Activated CD8-positive, alpha-beta memory T cell treated with anti-CD3 and anti-CD28 coated beads, Interleukin-2, amount 50 U/mL, for 4 hours (primary cell): ENCODE results near the gene ATF6.

Experiments
- DNase-seq: peaks from one replicate; pipeline ENCODE4 v3.0.0-alpha.2; 2020

The ATF6 gene

DNA sequence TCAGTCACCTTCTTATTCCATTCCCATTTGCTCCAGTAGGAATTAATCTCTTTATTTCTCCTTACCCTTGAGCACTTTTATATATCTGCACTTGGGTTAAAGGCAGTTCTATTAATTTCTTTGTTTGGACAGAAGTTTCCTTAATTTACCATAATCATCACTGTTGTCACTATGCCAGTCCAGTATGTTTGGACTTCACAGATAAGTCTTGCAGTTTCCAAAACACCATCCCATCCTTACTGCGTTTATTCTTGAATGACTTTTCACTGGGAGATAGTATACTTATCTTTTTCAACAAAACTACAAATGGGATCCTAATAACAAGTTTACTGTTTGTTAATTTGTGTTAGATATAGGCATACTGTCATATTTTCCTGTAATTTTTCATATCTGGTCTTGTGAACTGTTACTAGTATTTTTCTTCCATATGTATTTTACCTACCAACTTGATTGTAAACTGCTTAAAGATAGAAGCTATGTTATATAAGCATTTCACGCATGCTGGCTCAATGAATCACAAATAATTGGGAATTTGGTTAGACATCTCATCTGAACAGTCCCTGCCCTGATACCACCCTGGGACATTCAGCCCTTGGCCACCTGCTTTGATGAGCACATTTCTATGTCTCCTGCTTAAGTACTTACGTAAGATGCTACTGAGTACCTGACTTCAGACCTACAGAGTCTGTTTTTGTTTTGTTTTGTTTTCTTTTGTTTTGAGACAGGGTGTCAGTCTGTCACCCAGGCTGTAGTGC lies 179.4 kb downstream of the ATF6 start:
- no peak for DNase-seq

DNA sequence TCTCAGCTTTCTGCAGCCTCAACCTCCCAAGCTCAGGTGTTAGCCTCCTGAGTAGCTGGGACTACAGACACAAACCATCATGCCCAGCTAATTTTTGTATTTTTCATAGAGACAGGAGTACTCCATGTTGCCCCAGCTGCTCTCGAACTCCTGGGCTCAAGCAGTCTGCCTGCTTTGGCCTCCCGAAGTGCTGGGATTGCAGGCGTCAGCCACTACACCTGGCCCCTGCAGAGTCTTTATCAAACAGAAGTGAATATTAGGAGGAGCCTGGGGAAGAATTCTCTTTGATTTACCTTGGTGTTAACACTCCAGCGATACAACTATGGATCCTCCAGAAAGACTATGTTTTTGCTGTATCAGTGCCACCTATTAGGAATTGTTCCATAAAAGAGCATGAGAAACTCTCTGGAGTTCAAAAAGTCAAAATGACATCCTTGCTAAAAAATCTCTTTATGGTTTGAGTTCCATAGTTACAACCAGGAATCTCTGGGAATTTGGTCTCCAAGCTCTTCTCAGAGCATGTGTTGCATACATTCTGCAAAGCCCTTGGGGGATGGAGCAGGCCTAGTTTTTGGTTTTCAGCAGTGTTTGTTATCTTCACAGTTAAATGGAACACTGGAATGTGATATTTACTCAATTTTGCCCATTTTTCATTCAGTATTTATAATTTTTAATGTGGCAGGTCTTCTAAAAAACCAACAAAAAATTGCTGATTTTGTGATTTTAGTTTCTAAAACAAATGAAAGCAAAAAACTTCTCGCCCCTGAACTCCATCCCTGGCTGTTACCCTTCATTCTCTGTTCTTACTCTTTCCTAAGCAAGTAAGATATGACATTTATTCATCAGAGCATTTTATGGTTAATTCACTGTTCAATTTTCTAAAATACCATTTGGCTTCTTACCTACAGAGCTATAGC lies 180.2 kb downstream of the ATF6 start:
- DNase-seq = no peak

DNA sequence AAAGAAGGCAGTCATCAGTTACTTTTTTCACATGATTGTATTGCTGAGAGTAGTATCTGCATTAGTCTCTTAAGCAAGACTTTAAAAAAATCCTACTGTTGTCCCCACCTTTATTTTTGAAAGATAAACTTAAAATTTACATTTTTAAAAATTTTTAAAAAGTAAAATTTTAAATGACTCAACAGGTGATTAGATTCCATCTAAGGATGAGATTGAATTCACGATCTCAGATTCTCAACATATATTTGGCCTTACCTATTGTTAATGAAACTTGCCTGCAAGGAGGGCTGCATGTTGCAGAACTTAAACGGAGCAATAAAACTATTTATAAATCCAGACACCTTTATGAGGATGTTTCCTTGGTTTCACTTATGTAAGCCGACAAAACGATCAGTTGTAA lies 182.3 kb downstream of the ATF6 start:
- no peak for DNase-seq

DNA sequence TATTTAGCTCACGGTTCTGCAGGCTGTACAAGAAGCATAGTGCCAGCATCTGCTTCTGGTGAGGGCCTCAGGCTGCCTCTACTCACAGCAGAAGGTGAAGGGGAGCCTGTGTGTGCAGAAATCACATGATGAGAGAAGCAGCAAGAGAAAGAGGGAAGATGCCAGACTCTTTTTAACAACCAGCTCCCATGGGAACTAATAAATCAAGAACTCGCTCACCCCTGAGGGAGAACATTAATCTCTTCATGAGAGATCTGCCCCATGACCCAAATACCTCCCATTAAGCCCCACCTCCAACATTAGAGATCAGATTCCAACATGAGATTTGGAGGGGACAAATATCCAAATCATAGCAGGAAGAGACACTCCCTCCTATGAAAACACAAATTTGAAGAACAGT lies 183.4 kb downstream of the ATF6 start:
- no peak for DNase-seq

DNA sequence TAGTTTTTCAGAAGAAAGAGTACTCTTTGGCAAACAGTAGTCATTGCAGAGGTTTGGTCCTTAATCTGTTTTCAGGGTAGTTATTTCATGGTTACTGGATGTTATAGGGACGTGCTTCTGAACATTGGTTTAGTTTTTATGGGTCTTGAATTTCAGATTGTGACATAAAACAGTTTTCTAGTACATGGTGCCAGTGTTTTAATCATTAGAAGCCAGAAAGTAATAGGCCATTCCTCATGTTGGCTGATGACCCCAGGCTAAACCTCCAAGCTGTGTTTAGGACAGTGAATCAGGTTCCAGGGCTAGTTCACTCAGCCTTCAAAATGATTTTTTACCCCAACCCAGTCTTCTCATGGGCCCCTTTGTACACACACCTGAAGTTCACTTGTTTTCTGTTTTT lies 184.3 kb downstream of the ATF6 start:
- DNase-seq = no peak

DNA sequence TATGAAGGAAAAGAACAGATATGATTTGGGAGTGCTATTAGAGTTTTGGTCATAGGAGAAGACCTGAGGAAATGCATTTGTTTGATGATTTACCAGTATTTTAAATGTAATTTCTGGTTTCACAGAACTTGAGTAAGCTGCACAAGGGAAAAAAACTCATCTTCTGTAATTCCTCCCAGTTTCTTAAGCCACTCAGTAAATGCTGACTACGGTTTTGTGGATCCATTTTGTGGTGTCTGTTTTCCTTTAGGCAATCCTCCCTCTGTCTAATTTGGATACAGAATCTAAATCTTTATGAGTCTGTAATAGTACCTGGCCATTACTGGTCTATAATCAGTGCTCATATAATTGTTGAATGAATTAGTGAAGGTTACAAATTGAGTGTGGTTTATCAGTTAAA lies 185.5 kb downstream of the ATF6 start:
- no peak for DNase-seq

DNA sequence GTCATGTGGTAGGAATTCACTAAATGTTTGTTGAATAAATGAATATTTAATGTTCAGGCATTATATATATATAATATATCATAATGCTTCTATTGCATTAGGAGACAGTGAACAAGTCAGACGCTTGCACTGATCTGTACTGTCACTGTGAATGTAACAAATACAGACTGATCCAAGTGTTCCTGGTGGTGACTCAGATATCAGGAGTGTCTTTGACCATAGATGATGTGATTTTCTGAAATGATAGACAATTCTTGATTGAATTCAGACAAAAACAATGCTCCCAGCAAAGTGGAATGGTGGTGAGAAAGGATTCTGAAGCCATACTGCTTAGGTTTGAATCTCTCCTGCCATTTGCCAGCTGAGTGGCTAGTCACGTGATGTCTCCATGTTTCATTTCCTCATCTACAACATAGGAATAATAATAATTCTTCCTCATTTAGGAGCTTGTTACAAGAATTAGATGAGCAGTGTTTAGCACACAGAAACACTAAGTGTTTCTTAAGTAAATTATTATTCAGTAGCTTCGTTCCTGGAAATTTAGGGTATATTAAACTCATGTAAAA lies 186.6 kb downstream of the ATF6 start:
- no peak for DNase-seq

DNA sequence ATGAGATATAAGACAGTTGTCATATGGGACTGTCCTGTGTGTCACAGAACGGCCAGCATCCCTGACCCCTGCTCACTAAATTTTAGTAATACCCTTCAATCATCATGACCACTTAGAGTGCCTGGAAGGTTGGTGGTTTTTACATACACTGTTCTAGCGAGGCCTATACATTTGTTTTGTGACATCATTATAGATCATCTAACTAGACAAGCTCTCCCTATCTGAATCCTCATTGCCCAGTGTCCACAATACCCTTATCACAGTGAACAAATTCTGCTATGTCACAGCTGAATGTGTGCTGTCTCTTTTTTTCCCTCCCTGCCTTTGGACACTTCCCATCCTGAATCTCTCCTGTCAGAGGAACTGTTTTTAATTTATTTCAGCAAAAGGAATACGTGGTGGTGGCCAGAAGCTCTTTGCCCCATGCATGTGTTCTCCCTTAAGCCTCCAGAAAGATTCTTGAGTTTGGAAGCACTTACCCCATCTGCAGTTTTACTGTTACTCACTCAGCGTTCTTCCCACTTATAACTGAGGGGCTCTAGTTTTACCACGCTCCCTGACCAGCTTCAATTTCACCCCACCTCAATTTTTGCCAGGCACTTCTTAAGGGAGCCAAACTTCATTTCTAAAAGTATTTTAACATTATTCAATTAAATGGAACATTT lies 187.3 kb downstream of the ATF6 start:
- no peak for DNase-seq

DNA sequence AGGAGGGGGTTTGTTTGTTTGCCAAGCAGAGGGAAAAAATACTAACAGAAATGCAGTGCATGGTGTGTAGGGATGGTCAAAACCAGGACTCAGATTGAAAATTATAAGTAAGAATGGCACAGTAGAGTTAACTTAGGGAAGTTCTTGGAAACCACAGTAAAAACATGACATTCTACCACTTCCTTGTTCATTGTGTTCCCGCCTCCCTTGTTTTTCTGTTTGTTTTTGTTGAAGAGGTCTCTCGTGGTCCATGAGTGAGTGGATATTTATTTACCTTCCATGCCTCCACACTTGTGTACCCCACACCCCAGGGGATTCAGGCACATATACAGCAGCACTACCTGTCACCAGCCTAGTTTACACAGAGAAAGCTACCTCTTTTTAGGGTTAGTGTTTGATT lies 187.9 kb downstream of the ATF6 start:
- DNase-seq = no peak

DNA sequence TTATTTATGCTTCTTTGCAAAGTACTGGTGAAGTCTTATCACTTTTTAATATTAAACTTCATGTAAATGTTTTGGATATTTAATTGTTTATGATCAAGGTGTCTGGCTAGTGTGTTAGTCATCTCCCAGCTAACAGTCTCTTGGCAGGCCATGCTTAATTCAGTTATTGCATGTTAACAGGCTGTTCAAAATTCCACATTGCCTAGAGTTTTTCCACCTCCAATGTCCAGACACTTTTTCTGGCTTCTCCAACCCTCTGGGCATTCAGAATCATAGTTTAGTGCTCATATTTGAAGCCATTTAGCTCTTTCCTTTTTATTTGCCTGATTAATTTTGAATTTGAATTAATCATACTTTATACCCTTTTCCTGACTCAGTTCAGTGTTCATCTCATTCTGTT lies 188.3 kb downstream of the ATF6 start:
- no peak for DNase-seq

DNA sequence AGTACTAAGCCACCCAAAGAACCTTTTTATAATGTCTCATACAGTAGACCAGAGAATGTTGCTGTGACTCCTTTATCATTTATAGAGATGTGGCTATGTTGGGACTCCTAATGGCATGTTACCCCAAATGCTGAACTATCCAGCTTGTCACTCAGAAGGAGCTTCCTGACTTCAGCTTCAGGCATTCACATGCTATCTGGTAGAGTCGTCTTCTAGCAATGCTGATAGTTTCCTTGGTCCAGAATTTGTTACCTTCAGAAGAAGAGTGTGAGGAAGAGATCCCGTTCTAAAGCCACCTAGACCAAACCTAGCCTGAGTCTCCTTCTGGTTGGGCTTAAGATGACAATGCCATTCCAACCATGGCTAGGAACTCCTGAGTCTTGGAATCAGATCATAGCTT lies 189.5 kb downstream of the ATF6 start:
- DNase-seq = no peak

DNA sequence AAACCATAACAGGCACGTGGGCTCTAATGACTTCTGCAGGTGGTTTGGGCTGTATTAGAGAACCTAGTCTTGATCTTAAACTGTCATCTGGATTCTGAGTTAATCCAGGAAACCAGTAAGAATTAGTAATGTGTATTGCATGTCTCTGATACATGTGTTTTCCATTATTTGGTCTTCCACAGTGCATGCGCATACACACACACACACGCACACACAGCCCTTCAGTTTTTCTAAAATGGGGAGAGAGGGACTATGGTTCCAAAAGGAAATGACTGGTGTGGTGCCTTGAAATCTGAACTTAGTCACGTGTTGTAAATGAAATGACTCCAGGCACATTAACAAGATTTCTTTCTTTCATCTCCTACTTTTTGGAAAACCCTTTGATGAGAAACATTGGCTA lies 190.0 kb downstream of the ATF6 start:
- no peak for DNase-seq

DNA sequence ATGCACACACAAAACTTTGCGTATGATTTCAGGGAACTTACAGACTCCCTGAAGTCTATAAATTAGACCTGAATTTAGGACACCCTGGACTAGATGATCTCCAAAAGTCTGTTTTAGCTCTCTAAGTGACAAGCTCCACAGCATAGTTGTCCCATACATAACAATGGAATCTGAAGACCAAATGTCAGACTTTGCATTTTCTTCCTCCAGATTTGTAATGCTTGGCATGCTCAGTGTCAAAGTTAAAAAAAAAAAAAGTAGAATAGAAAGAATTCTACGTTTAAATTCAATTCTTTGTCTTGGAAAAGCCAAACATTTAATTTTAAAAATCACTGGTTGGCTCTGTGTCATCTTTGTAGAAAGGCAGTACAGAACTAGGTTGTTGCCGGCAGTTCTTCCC lies 190.8 kb downstream of the ATF6 start:
- no peak for DNase-seq

DNA sequence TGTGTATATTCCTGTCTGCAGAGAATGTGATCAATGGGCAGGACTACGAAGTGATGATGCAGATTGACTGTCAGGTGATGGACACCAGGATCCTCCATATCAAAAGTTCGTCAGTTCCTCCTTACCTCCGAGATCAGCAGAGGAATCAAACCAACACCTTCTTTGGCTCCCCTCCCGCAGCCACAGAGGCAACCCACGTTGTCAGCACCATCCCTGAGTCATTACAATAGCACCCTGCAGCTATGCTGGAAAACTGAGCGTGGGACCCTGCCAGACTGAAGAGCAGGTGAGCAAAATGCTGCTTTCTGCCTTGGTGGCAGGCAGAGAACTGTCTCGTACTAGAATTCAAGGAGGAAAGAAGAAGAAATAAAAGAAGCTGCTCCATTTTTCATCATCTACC lies 192.3 kb downstream of the ATF6 start:
- DNase-seq = no peak

DNA sequence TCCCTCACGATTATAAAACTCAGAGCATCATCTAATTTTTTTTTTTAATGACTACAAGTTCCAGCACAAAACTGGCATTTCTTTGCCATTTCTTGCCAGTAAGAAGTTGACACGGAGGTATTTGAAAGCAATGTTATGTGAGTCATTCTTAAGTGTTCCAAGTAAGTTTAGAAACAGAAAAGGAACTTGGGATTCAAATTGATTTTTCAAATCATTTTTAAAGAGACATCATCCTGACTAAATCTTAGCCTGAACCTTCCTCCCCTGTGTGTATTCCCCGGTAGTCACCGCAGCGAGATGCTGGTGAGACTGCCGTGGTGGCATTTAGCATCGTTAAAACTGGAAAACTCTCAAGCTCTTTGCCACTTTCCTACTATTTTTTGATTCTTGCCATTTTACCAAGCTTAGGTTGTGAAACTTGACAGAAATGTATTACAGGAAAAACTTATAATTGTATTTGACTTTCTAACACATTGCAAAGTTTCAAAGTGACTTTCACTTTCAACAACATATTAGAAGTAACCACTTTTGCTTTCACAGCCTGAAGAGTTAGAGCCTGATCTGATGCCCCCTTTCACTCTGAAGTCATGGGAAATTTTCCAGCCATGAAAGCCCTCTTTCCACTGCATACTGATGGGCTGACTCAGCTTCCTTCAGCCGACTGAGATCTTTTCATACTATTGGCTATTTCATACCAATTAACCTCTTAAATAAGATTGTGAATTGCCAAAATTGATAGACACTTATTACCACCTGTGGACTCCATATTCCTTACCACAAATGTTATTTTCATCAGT lies 196.2 kb downstream of the ATF6 start:
- DNase-seq = no peak

DNA sequence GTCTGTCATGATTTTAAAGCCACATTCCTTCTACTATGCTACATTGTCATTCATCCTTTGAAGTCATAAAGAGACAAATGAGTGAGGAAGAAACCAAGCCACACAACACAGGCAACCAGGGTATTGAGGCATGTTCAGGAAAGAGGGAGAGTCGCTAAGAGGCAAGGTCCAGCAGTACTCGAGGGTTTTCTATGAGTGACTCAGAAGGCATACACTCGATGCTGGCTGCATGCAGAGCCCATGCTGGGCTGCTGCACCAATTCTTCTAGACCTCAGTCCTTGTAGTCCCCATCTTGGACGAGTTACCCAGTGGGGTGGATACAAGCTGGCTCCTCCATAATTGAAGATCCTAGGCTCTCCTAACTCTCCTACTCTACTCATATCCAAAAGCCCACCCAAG lies 199.9 kb downstream of the ATF6 start:
- no peak for DNase-seq

DNA sequence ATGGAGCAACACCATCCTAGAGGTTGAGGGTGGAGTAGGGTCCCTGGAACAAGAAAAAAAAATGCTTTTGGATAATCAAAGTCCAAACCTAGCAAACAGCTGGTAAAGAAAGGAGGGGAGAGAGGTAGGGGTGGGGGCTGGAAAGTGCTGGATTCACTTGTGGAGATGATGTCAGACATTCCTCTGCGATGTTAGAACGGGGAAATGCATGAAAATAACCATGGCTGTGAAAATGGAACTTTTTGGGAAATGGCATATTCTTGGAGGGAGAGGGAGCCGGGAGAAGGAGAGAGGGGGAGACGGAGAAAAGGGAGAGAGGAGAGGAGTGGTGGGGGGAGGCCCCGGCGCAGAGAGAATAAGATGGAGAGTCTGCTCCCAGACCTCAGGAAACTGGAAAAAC lies 203.9 kb downstream of the ATF6 start:
- no peak for DNase-seq

DNA sequence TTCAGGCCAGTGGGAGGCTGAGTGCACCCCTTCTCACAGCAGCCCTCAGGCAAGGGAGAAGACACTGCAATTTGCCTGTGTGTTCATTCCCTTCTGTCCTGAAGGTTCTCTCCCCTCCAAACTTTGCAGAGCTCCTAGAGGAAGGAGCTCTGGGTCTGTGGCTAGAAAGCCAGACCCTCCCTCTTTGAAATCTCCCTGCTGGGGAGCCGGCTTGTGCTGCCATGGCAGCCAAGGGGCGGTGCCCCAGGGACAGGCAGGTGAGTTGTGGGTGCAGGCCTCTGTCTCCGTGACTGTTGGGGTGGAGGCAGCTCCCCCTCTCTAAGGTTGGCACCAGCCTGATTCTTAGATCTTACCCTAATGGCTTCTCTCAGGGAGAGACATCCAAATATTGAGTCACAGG lies 204.5 kb downstream of the ATF6 start:
- no peak for DNase-seq

DNA sequence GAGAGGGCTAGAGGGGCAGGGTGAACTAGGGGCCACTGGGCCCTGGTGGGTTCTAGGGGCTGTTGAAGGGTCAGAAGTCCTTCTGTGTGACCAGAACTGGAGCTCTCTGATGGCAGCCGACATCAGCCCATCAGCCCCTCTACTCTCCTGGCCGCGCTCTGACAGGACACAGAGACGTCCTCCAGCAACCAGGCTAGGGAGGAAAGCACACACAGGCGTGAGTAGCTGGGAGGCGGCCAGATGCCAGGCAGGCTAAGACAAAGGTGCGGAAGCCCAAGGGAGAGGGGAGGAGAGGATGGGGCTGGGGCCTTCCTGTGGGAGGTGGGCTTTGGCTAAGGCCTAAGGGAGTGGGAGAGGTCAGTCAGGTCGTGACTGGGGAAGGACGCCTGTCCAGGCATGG lies 206.7 kb downstream of the ATF6 start:
- DNase-seq = no peak

DNA sequence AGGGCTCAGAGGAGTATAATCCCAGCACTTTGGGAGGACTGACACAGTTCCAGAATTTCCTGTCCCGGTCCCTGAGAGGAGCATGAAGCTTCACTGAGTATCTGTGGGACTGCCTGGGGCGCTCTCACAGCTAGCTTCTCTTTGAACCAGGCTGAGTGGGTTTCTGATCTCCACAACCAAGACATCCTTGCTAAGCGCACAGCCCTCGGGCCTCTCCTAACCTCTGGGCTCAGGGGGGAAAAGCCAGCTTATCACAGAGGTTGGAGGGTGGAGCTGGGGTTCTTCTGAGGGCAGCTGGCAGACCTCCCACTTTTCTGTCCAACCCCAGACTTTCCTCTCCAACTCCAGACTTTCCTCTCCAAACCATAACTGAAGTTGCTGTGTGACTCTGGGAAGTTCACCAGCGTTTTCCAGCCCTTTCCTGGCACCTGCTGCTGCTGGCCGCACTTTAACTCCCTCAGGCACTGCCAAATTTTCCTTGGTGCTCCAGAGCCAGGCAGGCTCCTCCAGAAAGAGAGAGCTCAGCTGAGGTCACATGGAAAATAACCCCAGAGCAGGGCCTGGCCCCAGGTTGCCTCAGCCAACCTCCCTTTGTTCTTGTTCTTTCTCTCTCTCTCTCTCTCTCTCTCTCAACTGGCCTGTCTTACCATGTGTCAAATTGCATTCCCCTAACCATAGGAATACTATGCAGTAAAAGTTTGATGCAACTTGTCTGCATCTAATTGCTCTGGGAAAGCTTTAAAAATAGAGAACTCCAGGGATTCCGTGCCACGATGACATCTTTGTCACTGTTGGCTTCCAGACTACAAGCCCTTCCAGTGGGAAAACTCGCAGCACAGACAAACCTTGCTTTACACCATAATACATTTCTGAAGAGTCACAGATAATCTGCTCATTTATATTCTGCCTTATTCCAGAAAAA lies 208.1 kb downstream of the ATF6 start:
- DNase-seq = no peak

DNA sequence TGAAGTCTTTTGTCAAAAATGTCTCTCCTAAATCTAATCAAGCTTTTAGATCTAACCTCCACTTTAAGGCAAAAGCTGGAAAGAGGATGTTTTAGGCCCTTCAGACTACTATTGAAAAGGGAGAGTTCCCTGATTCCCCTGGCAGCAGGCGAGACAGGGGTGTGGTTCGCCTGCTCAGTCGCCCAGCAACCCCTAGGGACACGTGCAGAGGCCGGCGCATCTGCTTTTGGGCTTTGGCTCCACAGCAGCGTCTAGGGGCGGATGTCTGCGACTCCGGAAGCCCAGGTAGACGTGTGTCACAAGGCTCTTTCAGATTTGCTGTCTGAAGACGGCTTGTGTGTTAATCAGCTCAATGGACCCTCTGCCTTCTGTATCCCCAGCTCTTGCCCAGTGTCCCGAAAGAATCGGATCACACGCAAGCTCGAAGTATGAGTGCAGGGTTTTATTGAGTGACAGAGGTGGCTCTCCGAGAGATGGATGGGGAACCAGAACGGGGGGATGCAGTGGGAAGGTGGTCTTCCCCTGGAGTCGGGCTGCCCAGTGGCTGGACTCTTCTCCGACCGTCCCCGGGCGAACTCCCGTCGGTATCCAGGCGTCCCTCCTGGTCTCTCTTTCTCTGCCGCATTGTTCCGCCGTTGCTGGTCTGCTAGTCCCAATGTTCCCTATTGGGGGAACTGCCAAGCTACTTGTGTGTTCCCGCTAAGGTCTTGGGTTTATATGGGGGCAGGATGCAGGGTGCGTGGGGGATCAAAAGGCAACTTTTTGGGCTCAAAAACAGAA lies 212.1 kb downstream of the ATF6 start:
- DNase-seq = no peak
